GM18909 (cell line): Measurements from ENCODE around the gene IGF2BP1.
"Not testable (repeated sequence)": the region's sequence is repeated elsewhere in the genome, so short reads cannot be mapped to it uniquely, and the experiment has no call there.

Source experiments
- ATAC-seq: cut with Tn5 transposase; IDR thresholded peaks from one replicate; pipeline ENCODE4 v1.9.1; 2021; ENCODE audit warnings: mild to moderate bottlenecking; ENCODE audit not compliant: unreplicated experiment, poor library complexity

Gene IGF2BP1

GRCh38 chr17:49016775-49017463 lies 19.7 kb downstream of the IGF2BP1 start:
- ATAC-seq = no peak

GRCh38 chr17:49018116-49018612 lies 21.0 kb downstream of the IGF2BP1 start:
- no peak for ATAC-seq

GRCh38 chr17:49018748-49019147 lies 21.6 kb downstream of the IGF2BP1 start:
- ATAC-seq = no peak

GRCh38 chr17:49020609-49021008 lies 23.4 kb downstream of the IGF2BP1 start:
- ATAC-seq = no peak

- ATAC-seq = no peak
These were observed 24.0 kb downstream of the IGF2BP1 start for GRCh38 chr17:49021095-49021767.

- no peak for ATAC-seq
These were observed 24.6 kb downstream of the IGF2BP1 start for GRCh38 chr17:49021768-49022103.

GRCh38 chr17:49022391-49022941 lies 25.3 kb downstream of the IGF2BP1 start:
- no peak for ATAC-seq

GRCh38 chr17:49024523-49024922 lies 27.3 kb downstream of the IGF2BP1 start:
- no peak for ATAC-seq

- not testable (repeated sequence) for ATAC-seq
These were observed 29.3 kb downstream of the IGF2BP1 start for GRCh38 chr17:49026447-49026846.

GRCh38 chr17:49028271-49028670 lies 31.1 kb downstream of the IGF2BP1 start:
- ATAC-seq = no peak

- no peak for ATAC-seq
These were observed 32.6 kb downstream of the IGF2BP1 start for GRCh38 chr17:49029801-49030200.

- no peak for ATAC-seq
These were observed 35.1 kb downstream of the IGF2BP1 start for GRCh38 chr17:49031965-49032928.

GRCh38 chr17:49035470-49036269 lies 38.5 kb downstream of the IGF2BP1 start:
- ATAC-seq = no peak

- no peak for ATAC-seq
These were observed 39.1 kb downstream of the IGF2BP1 start for GRCh38 chr17:49036270-49036626.

- no peak for ATAC-seq
These were observed 41.0 kb downstream of the IGF2BP1 start for GRCh38 chr17:49038138-49038537.

- no peak for ATAC-seq
These were observed 41.4 kb downstream of the IGF2BP1 start for GRCh38 chr17:49038544-49038943.

GRCh38 chr17:49039518-49039917 lies 42.3 kb downstream of the IGF2BP1 start:
- not testable (repeated sequence) for ATAC-seq

- no peak for ATAC-seq
These were observed 44.3 kb downstream of the IGF2BP1 start for GRCh38 chr17:49041527-49041926.

- no peak for ATAC-seq
These were observed 48.2 kb downstream of the IGF2BP1 start for GRCh38 chr17:49045376-49045775.

GRCh38 chr17:49046912-49047311 lies 49.7 kb downstream of the IGF2BP1 start:
- ATAC-seq = no peak
